Activated CD4-positive, alpha-beta T cell treated with anti-CD3 and anti-CD28 coated beads, Interleukin-2, Interleukin-6, amounts not matched to agents 100 ng/mL and 50 ng/mL, durations not matched to agents 16 hours and 8 hours (primary cell): ENCODE results near the gene MGAT3.

Experiments
- DNase-seq: peaks from one replicate; pipeline ENCODE4 v3.0.0-alpha.2; 2020

MGAT3 gene

DNA sequence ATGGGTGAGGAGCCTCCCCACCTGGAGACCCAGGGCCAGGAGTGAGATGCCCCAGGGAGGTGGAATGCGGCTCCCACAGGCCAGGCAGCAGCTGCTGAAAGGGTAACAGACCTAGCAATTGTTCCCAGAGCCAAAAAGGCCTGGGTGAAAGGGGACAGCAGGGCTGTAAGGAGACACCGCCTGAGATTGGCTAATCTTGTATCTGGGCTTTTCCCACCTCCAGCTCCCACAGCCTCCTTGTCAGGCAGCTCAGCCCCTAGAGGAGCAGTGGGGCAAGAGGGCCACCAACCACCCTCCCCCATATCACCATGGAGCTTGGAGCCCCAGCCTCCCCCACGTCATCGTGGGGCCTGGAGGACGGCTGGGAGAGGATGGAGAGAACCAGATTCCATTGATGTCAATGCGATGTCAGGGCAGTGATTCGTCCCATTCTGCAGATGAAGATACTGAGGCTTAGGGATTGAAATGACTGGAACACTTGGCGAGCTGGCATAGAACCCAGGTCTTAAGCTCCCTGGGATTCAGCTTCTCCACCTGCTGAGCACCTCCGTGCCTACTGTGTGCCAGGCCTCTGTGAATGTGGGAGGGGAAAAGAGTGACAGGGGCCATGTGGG lies 2.9 kb upstream of the MGAT3 start:
- no peak for DNase-seq

DNA sequence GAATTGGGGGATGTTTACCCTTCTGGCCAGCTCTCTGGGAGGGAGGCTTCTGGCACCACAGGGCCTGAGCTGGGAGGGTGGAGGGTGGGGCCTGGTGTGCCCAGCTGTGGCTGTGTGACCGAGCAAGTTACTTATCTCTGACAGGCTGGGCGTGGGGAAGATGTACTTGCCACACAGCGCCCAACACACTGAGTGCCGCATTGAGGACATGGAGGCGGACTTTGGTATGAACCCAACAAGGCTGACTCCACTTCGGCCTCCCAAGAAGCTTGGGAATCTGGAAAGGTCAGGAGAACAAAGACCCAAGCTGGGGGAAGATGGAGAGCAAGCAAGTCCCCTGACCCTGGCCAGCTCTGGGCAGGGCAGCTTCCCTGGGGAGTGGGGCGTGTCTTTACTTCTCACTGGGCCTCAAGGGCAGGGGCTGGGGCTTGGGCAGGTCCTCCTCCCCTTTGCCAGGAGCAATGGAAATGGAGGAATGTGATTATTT lies 2.4 kb upstream of the MGAT3 start:
- no peak for DNase-seq

DNA sequence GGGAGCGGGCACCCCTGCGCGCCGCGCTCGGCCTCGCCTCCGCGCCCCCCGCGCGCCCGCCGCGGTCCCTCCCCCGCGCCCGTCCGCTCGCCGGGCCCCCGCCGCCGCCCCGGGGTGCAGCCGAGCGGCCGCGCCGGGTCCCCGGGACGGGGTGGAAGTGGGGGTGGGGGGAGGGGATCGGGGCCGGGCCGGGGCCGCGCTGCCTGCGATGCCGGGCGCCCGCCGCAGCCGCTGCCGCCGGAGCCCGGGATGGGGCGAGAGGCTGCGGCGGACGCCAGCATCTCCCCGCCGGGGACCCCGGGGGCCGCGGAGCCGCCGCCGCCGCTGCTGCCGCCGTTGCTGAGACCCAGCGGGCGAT lies 365 bp downstream of the MGAT3 start:
- DNase-seq, result no peak

DNA sequence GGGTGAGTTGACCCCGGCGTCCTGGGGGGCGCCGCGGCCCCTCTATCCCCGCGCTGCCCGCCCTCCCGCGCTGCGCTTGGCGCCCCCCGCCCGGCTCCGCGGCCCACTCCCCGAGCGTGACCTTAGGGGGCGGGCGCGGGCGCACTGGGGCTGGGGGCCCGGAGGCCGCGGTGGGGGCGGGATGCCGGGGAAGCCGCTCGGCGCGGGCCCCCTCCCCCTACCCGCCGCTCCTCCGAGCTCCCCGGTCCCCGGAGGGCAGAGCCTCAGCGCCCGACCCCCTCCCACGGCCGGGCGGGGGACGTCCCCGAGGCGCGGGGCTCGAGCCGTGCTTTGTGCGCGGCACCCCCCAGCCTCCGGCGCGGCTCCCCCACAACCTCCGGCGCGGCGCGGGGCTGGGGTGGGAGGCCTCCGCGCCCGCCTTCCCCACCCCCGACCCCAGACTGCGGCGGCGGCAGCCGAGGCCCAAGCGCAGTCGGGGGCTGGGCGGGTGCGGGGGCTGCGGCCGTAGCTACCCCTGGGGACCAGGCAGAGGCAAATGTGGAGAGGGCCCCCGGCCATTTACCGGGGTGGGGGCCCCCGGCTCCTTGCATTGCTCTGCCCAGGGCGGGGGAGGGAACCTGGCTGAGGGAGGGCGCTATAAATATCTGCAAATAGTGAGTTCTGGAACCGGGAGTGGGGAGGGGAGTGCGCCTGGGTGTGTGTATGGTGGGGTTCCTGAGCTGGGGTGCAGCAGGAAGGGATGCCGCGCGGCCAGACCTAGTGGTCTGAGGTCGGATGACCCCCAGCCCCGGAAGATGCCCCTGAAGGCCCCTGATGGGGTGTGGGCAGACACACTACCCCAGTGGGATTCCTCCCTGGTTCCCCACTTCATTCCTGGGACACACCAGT lies 988 bp downstream of the MGAT3 start:
- no peak for DNase-seq

DNA sequence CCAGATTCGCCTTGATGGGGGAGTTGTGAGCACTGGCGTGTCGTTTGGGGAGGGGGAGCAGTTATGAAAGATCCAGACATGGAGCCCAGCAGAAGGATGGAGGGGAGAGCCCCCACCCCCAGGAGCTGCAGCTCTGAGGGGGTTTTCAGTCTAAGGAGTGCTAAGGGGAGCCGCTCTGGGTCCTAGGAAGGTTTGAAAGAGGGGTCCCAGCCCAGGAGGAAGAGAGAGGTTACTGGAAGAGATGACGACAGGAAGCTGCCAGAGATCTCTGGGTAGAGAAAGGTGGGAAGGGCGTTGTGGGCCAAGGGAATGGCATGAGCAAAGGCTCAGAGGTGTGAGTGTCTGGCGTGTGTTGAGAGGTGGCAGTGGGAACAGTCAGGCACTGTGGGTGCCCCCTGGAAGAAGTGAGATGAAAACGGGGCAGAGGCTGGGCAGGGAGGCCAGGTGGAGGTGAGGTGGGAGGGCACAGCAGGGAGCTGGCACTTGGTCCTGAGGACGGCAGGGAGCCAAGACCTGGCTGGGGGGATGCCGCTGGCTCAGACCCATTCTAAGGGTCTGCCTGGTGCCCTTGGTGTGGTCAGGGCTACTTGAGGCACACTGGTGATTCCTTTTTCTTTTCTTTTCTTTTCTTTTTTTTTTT lies 1.8 kb downstream of the MGAT3 start:
- no peak for DNase-seq

DNA sequence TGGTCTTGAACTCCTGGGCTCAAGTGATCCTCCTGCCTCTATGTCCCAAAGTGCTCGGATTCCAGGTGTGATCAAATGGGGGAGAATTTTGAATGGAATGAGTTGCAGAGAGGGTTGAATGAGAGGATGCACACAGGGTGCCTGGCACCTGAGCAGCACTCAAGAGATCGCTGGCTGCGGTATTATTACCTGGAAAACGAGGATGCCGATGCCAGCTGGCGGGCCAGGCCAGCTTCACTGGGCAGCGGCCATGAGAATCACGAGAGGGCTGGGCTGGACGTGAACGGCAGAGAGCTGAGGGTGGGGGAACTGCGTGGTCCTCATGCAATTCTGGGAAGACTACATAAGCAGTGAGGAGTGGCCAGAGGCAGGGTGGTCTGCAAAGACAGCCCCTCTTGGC lies 2.9 kb downstream of the MGAT3 start:
- no peak for DNase-seq

DNA sequence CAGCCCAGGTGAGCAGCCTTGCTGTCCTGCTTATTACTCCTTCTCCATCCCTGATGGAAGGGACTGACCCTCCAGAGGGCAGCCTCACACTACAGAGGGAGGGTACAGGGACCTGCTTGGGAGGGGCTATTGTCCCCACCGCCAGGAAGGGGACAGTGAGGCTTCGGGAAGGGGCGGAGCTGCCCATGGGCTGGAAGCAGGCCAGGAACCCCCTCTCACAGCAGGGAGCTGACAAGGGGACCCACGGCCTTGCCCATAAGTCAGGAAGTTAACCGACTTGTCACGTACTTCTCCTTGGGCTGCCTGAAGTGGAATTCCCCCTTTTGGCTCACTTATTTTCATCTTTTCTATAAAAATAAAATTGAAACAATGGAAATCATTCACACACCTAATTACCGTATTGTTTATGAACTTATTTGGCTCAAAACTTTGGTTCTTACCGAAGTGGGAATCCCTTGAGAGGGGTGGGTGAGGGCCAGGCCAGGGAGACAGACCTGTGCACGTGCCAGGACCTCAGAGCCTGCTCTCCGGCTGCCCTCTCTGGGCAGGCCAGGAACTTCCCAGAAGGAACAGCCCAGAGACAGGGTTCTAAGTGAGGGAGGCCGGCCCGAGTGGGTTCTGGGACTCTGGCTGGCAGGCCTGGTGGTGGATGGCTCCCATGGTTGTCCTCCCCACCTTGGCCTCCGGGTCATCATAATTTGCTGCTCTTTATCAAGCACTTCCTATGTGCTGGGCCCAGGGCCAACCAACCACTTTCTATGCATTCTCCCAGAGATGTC lies 5.8 kb downstream of the MGAT3 start:
- DNase-seq, result no peak

DNA sequence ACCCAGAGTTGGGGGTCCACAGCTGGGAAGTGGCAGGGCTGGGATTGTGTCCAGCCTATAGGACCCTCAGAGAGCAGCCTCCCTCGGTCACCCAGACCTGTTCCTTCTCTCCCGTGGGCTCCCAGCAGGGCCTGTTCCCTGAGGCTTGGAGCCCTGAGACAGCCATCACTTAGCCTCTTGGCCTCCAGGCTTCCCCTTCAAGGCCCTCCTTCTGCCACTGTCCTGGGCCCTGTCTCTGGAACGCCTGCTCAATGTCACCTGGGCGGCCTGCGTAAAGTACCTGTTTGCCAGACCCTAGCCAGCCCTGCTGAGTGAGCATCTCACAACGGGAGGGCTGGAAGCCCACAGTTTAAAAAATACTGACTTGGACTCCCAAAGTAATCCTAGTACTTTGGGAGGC lies 6.5 kb downstream of the MGAT3 start:
- no peak for DNase-seq

DNA sequence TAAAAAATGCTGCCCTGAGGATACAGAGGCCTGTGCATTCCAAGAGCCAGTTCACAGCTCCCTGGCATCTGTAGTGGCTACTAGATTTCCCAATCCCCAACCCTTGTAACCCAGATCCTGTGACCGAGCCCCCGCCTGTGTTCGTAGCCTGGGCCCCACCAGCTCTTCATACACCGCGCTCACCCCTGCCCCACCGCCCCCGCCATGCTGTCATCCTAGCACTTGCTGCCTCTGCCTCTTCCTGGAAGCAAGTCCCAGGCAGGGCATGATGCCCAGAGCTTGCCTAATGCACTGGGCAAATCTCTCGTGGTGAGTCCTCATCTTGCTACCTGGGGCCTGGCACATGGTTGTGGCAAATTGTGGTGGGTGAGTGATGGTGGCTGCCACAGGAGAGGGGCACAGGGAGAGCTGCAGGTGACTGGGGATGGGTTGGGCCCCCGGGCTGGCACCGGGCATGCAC lies 7.1 kb downstream of the MGAT3 start:
- no peak for DNase-seq

DNA sequence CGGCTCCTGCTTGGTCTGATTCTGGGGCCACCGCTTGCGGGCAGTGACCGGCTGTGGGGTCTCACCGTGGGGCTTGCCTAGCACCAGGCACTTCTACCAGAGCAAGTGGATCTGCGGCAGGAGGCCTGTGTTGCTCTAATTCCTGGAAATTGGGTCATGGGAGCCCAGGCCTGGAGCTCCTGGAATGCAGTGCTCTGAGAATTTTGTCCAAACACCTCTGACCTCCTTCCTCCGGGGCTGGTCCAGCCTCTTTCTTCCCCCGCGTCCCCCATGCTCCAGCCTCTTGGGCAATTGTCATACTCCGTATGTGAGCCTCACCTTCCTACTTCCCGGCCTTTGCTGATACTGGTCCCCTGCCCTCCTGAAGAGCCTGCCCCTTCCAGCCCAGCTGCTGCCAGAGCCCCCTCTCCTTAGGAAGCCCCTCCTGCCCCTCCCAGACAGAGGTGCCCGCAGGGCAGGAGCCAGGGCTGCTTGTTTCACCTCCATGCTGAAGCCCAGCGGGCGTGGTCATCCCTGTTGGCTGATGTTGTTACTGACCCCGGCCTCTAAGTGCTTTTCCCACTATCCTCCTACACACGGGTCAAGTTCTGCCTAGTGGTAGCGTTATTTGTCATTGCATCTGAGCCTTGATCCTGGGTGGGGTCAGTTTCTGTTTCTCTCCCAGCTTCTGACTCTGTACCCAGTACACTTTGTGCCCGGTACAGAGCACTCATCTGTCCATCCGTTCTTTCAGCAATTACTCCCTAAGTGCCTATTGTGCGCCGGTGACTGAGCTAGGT lies 9.6 kb downstream of the MGAT3 start:
- no peak for DNase-seq

DNA sequence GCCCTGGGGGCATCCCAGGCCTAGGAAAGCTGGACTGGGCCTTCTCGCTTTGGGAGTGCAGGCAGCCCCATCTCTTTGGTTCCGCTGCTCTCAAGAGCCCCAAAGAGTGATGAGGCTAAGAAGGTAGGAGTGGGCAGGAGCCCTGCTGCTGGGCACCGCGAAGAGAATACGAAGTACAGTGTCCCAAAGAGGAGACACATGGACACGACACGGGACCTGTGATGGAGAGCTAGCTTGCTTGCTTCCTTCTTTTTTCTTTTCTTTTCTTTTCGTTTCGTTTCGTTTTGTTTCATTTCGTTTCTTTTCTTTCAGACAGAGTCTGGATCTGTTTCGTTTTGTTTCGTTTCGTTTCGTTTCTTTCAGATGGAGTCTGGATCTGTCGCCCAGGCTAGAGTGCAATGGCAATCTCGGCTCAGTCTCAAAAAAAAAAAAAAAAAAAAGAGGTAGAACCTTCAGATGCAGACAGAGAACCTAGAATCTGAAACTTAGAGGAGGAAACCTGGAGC lies 10.6 kb downstream of the MGAT3 start:
- DNase-seq, result no peak

DNA sequence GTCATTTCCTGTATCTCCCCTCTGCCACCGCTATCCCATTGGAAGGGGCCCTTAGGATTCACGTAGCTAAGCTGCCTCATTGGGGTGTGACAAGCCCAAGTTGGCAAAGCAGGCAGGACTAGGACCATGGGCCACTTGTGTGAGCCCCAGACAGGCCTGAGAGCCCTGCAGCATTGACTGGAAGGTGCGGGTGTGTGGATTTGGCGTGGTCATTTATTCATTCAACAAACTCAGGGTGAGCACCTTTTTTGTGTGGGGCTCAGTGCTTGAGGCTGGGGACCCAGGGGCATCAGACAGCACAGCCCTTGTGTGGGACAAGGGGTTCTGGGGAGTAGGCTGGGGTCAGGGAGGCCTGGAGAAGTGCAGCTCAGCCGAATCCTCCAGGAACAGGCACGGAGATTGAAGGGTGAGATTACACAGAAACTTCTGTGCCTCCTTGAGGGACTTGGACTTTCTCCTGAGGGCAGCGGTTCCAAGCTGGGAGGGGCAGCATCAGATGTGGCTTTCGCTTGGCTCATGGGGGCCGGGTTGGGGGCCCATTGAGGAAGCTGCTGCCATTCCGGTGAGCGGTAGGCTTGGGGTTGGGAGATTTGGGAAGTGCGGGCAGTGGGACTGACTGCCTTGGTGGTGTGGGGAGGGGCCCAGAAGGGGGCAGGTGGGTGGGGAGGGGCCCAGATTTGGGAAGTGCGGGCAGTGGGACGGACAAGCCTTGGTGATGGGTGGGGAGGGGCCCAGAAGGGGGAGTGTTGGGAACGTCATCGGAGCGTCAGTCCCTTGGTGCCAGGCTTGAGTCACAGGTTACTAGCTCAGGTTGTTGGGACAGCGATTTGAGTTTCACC lies 11.9 kb downstream of the MGAT3 start:
- no peak for DNase-seq

DNA sequence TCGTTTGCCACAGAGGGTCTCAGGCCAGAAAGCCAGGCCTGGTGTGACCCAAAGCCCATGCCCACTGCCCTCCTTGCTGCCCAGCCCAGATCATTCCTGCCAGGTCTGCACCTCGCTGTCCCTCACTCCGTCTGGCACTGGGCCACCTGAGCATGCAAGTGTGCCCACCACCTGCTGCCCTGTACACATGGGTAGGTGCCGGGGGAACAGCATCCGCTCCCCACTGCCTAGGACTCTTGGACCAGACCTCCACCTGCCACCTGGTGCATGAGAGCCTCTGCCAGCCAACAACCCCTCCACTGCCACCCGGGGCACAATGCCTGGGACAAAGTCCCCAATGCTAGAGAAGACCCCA lies 12.5 kb downstream of the MGAT3 start:
- no peak for DNase-seq

DNA sequence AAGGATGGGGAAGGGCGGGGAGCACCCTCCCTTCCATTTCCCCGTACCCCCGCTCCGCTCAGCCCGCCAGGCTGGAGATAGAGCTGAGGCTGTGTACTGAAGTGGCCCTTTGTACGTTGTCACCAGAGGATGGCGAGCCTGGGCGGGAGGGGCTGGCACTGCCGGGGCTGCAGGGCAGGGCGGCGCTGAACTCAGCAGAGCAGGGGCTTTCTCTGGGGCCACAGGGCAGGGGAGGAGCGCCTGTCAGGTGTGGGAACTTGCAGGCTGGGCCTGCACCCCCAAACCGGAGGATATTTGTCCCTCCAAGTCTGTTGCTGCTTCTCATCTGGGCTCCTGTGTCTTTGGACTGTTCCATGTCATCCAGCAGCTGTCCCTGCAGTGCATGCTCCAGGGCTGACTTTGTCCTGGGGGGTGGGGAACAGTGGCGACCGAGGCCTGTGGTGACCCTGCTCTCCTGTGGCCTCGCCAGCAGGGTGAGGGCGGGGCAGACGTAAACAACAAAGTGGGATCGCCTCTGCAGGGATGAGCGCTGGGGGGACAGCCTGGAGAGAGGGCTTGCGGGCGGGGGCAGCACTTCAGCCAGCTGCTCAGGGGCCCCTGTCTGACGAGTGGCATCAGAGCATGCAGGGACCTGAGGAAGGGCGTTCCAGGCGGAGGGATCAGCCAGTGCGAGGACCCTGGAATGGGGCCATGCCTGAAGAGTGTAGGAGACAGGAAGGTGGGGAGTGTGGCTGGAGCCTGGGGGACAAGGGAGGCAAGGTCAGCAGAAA lies 13.1 kb downstream of the MGAT3 start:
- no peak for DNase-seq

DNA sequence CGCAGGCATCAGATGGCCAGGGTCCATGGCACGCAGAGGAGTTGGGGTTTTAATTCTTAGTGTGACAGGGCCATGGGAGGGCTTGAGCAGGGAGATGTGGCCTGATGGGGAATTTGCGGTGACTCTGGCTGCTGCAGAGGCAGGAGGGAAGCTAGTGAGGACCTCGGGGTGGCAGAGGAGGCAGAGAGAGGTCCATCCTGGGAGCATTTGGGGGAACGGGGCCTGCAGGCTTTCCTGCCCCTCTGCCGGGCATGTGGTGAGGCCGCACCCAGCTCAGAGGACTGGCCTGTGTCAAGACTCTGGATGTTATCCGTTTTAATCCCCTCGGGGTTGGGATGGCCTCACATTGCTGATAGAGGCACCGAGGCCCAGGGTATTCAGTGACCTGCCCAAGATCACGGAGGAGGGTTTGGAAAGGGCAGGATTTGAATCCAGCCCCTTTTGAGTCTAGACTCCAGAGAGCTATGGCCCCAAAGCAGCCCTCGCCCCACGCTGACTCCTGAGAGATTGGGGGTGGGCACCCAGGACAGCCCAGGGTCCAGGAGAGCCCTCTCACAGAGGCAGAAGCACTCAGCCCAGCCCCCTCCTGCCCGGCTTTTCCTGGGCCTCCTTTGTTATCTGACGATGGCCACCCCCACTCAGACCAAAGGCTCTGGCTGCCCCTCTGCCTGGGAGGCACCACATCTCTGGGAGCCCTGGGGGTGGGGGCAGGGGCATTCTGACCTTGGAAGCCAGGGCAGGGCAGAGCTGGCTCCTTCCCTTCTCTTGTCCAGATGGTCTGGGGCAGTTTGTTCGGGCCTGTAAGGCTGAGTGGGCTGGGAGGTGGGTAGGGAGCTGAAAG lies 13.9 kb downstream of the MGAT3 start:
- no peak for DNase-seq

DNA sequence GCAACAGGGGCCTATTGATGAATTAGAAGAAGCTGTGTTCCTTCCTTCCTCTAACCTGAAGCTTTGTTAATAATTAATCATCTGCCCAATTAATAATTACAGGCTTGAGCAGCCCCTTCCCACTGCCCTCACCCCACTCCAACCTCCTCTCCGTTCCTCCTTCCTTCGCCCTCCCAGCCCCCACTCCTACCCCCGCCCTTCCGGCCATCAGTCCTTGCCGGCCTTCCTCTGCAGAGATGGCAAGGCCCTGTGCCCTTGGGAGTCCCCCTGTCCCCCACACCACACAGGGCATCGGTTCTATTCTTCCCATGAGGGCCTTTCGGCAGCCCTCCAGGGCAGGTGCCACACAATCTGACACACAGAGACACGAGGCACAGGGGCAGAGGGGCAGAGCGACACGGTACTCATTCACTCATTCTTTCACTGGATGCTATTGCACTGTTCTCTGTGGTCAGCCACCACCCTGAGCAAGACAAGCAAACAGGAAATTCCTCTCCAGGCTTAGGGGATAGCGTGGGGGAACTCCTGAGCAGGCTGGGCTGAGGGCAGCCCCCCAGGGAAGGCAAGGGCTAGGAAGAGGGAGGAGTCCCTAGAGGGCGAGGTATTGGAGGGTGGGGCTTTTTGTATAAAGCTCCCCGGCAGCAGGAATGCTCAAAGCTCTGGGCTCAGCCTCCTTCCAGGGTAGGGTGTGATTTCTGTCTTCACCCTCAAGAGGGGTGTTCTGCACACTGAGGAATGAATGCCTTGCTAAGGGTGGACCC lies 14.7 kb downstream of the MGAT3 start:
- DNase-seq, result no peak

DNA sequence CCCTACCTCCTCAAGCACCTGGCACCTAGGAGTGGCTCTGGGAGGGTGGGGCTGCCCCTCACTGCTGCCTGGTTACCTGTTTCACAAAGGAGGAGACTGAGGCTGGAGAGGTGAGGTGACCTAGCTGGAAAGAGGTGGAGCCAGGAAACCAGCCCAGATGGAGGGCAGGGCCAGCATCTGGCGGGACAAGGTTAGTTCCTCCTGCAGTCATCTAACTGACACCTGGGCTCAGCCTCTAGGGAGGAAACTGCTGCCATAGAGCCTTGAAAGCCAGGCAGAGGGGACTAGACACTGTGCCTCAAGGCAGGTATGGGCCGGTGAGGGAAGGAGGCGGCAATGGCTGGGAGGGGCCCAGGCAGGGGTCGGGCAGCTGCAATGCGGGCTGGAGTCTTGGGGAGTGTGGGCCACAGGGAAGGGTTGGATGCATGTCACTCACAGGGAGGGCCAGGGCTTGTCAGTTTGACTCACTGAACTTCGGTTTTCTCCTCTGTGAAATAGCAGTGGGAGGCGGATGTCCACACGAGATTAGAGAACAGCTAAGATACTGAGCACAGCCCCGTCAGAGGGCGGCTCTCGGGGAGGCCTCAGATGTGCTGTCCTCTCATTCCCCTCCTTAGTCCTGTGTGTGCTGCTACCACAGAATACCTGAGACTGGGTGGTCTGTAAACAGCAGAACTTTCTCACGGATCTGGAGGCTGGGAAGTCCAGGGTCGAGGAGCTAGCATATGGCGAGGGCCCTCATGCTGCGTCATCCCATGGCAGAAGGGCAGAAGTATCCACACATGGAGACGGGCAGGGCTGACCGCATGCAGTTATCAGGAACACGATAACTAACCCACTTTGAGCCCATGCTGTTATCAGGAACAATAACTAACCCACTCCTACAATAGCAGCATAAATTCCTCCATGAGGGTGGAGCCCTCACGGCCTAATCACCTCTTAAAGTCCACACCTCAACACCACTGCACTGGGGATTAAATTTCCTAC lies 16.1 kb downstream of the MGAT3 start:
- no peak for DNase-seq
